SJCRH30 (cell line): ENCODE data around the gene RPS15. TPM values are rescaled to one million over a fixed set of nuclear protein-coding genes. Genes with fewer than 3 reads are reported as not detected.

Experiments used
- DNase-seq, 2 experiments: peaks; one replicate each; pipeline ENCODE4 v3.0.0-alpha.2; 2015 to 2020
- H3K27ac ChIP-seq: fragments of 250-450 bp; sonication (Bioruptor Pico); 2 replicates; pipeline ENCODE4 v1.5.1; 2020; ENCODE audit warnings: mild to moderate bottlenecking, moderate library complexity
- H3K27me3 ChIP-seq: fragments of 250-450 bp; sonication (Bioruptor Pico); 2 replicates; pipeline ENCODE4 v1.5.1; 2020; ENCODE audit warnings: mild to moderate bottlenecking, moderate library complexity
- H3K36me3 ChIP-seq: fragments of 250-450 bp; sonication (Bioruptor Pico); 2 replicates; pipeline ENCODE4 v1.5.1; 2020; ENCODE audit warnings: mild to moderate bottlenecking, moderate library complexity
- H3K4me1 ChIP-seq: fragments of 250-450 bp; sonication (Bioruptor Pico); 2 replicates; pipeline ENCODE4 v1.5.1; 2020; ENCODE audit warnings: mild to moderate bottlenecking, moderate library complexity
- H3K4me3 ChIP-seq: fragments of 250-450 bp; sonication (Bioruptor Pico); 2 replicates; pipeline ENCODE4 v1.5.1; 2020; ENCODE audit warnings: mild to moderate bottlenecking, moderate library complexity
- H3K9me3 ChIP-seq: fragments of 250-450 bp; sonication (Bioruptor Pico); replicated peaks from 2 replicates; pipeline ENCODE4 v1.5.1; 2020; ENCODE audit warnings: mild to moderate bottlenecking, moderate library complexity
- total RNA-seq: library from RNA; depleted of rRNA; stranded (reverse); fragments of >200 nt; shearing (Covaris generic); gene quantifications from 2 replicates; pipeline ENCODE4 v1.2.3, GENCODE V29; 2014

The RPS15 gene
- total RNA-seq, 1 experiment from 2014 or later, result 1,359 TPM

GRCh38 chr19:1445932-1446712 lies 7.9 kb downstream of the RPS15 start:
- DNase-seq, result no peak
- peaks cover 9% of the 10 kb centered on the region; the same call in 1 of the 2 replicates for H3K27me3 ChIP-seq
- no peak overlapping the region for H3K4me3 ChIP-seq
- no peaks in the 10 kb centered on the region for H3K4me1 ChIP-seq
- H3K27ac ChIP-seq, result no peak overlapping the region
- H3K36me3 ChIP-seq, result peaks cover 22% of the 10 kb centered on the region
- no peaks in the 10 kb centered on the region for H3K9me3 ChIP-seq

DNA sequence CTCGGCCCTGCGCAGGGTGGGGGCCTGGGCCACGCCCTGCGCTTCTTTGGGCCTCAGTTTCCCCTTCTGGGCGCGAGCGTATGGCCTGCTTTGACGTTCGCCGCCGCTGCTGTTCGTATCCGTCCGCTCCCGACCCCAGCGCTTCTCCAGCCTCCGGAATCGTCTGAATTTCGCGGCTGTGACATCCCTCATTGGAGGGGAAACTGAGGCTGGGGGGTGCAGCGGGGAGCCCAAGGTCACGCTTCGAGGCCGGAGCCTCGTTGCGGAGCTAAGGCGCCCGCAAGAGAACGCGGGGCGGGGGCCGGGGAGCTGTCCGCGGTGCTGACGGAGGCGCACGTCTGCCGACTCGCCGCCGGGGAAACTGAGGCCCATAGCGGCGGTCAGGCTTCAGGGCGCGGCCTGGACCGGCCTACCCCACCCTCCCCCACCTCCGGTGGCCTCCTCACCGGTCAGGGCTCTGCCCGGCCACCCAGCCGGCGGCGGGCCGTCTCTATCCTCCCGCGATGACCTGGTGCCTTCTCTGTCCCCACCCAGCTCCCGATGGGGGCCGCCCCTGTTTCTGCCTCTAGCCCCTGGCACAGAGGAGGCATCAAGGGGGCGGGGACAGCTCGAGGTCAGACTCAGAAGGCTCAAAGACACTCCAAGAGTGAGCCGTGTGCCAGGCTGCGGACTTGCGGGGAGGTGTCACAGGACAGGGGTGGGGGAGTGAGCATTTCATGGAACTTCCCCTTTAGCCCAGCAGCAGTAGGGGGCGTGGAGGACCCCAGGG lies 8.7 kb downstream of the RPS15 start:
- no peak for DNase-seq
- Histone ChIP-seq H3K27ac (no peak overlapping the region), H3K27me3 (peaks cover 15% of the 10 kb centered on the region), H3K4me1 (no peaks in the 10 kb centered on the region), H3K36me3 (peaks cover 16% of the 10 kb centered on the region), H3K4me3 (no peak overlapping the region), H3K9me3 (no peaks in the 10 kb centered on the region)

DNA sequence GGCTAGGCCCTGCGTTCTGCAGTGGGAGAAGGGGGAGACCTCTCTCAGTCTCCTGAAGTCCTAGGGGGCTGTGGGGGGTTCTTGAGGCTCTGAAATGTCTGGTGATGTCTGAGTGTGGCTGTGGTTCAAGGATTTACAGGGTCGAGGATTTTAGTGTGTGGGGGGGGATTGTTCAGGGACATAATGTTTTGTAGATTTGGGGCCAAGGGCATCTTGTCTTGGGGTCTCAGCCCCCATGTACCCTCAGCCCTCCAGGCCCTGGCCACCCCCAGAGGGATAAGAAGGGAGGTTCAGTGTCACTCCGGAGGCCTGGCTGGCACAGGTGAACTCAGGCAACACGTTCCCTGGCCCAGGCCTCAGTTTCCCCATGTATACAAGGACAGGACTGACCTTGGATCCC lies 9.3 kb downstream of the RPS15 start:
- DNase-seq, result no peak
- peaks cover 17% of the 10 kb centered on the region for H3K27me3 ChIP-seq
- H3K36me3 ChIP-seq, result peaks cover 10% of the 10 kb centered on the region
- no peaks in the 10 kb centered on the region for H3K9me3 ChIP-seq
- no peak overlapping the region for H3K4me3 ChIP-seq
- H3K4me1 ChIP-seq, result peaks cover 5% of the 10 kb centered on the region; the same call in 1 of the 2 replicates
- no peak overlapping the region for H3K27ac ChIP-seq

GRCh38 chr19:1447944-1448343 lies 9.7 kb downstream of the RPS15 start:
- peaks cover 9% of the 10 kb centered on the region; the same call in 1 of the 2 replicates for H3K4me1 ChIP-seq
- H3K27me3 ChIP-seq, result peaks cover 17% of the 10 kb centered on the region
- DNase-seq, result no peak
- peaks cover 5% of the 10 kb centered on the region for H3K36me3 ChIP-seq
- H3K4me3 ChIP-seq, result no peak overlapping the region
- no peak overlapping the region for H3K27ac ChIP-seq
- no peaks in the 10 kb centered on the region for H3K9me3 ChIP-seq

DNA sequence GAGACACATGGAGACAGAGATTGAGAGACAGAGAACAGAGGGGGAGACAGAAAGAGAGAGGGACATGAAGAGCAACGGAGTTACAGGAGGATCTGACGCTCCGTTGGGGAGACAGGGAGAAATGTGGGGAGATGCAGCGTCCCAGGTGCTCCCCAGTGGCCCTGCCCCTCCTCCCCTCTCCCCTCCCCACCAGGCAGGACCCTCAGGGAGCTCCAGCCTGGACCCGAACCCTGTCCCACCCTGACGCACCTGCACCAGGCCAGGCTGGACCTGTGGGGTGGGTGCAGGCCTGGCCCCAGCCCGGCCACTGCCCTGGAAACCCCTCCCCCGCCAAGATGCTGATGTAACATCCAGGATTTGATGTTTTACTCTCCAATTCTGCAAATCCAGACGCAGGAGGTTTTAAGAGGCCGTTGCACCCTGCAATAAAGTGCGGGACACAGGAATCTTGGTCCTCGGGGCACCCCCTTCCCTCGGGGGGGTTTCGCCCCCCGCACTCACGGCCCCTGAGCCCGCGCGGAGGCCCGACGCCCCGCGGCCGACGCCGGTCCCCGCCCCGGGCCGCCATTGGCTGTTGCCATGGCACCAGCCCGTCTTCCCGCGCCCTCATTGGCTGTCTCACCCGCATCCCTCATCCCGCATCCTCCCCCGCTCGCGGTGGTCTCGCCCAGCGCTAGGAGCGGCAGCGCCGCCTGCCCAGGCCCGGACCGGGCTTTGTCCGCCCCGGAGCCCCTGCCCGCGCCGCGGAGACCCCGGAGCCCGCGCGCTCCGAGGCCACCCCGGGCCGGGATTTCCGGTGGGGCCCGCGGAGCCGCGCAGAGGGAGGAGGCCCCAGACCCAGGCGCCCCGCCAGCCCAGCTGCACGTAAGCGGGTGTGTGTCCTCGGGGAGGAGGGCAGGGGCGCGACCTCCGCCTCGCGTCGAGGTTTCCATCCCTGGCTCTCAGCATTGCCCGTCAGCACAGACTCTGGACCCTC lies 11.6 kb downstream of the RPS15 start, which contains the start of gene APC2:
TSS of gene APC2 (plus strand) at position 655 of the 976 bp plus-strand sequence. CDS start 2,881 bp downstream, outside the sequence.
- peak within 1 kb of the TSS; percentile 36 for H3K4me3 ChIP-seq
- DNase-seq, result peak; percentile 74 to 75
- H3K36me3 ChIP-seq, result no peaks in the 10 kb centered on the region
- H3K27ac ChIP-seq, result no peak within 1 kb of the TSS
- peaks cover 17% of the 10 kb centered on the region for H3K27me3 ChIP-seq
- peaks cover 17% of the 10 kb centered on the region; the same call in 1 of the 2 replicates for H3K4me1 ChIP-seq
- H3K9me3 ChIP-seq, result no peaks in the 10 kb centered on the region

DNA sequence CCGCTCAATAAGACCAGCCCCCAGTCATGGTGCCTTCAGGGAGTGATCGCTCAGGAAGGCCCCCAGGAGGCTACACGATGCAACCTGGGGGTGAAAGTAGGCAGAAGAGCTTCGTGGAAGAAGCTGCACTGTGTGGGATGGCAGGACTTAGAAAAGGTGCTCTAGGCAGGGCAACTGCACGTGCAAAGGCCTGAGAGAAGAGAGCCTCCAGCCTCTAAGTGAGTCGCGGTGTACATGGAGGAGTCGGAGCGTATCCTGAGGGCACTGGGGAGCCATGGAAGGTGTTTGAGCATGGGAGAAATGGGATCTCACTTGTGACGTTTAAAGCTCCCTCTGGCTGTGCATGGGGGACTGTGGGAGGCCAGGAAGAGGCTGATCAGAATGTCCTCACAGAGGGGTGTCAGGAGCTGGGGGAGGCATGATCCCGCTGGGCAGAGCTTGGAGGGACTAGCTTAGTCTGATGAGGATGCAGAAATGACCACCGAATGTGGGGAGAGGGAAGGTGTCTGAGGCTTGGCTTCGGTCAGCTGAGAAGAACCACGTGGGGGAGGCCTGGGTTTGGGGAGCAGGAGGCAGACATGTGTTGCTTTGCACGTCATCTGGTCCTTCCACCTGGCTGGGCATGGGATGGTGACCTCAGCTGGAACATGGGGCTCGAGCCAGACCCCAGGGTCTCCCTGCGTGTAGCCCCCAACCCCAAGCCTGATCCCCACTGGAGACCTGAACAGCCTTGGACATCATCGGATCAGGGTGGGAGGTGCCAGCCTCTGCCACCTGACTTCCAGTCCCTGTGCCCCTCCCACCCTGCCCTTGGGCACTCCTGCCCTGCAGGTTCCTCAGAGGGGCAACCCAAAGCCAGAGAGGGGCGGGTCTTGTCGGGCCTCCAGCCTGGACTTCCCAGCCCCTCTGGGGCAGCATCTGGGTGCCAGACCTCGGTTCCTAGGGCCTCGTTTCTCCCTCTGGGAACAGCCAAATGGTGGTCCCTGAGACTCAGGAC lies 12.8 kb downstream of the RPS15 start:
- Histone ChIP-seq H3K9me3 (no peaks in the 10 kb centered on the region), H3K27me3 (peaks cover 17% of the 10 kb centered on the region), H3K36me3 (no peaks in the 10 kb centered on the region), H3K27ac (no peak overlapping the region), H3K4me1 (peaks cover 17% of the 10 kb centered on the region; the same call in 1 of the 2 replicates), H3K4me3 (no peak overlapping the region)
- DNase-seq, result no peak

DNA sequence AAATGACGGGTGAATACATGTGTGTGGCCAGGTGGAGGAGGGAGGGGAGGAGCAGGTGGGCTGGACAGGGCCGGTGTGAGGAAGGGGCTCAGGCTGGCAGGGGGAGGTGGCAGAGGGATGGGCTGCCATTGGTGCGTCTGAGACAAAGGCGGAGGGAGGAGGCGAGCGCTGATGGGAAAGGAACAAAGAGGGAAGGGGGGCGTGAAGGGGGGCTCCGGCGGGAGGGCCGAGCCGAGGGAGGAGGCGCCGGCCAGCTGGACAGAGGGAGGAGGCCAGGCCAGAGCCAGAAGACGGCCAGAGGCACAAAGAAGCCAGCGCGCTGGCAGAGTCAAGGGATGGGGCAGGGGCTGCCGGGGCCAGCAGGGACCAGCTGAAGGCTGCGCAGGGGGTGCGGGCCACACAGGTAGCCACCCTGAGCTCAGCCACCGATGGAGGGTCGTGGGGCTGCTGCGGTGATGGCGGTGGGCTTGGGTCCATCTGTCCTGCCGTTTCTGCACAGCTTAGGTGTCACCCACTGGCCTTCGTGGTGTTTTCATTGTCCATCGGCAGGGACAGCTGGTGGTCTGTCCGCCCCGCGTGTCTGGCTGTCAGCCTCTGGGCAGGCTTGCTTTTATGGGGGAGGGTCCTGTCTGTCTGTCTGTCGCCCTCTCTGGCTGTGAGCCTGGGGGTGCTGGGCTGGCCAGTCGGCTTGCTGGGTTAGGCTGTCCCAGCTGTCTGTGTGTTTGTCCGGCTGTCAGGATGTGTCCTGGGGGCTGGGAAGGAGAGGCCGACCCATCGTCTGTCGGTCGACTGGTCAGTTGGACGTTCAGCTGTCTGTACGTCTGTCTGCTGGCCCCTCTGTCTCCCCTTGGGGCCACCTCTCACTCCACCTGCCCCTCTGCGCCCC lies 14.0 kb downstream of the RPS15 start:
- H3K4me1 ChIP-seq, result peaks cover 17% of the 10 kb centered on the region; the same call in 1 of the 2 replicates
- no peaks in the 10 kb centered on the region for H3K9me3 ChIP-seq
- H3K27me3 ChIP-seq, result peaks cover 17% of the 10 kb centered on the region
- no peak for DNase-seq
- no peak overlapping the region; the same call in 1 of the 2 replicates for H3K4me3 ChIP-seq
- H3K36me3 ChIP-seq, result no peaks in the 10 kb centered on the region
- H3K27ac ChIP-seq, result no peak overlapping the region

GRCh38 chr19:1452802-1453524 lies 14.8 kb downstream of the RPS15 start:
- H3K4me3 ChIP-seq, result peak overlapping the region; percentile 42
- H3K27me3 ChIP-seq, result peaks cover 17% of the 10 kb centered on the region
- no peaks in the 10 kb centered on the region for H3K36me3 ChIP-seq
- DNase-seq, result peak; percentile 57
- H3K9me3 ChIP-seq, result no peaks in the 10 kb centered on the region
- H3K4me1 ChIP-seq, result peaks cover 17% of the 10 kb centered on the region; the same call in 1 of the 2 replicates
- H3K27ac ChIP-seq, result no peak overlapping the region; the same call in 1 of the 2 replicates

- no peaks in the 10 kb centered on the region for H3K36me3 ChIP-seq
- peaks cover 17% of the 10 kb centered on the region for H3K27me3 ChIP-seq
- no peaks in the 10 kb centered on the region for H3K9me3 ChIP-seq
- peak; percentile 90 to 91 for DNase-seq
- peaks cover 17% of the 10 kb centered on the region; the same call in 1 of the 2 replicates for H3K4me1 ChIP-seq
- no peak overlapping the region; the same call in 1 of the 2 replicates for H3K27ac ChIP-seq
- peak overlapping the region; percentile 42 for H3K4me3 ChIP-seq
Measured at GRCh38 chr19:1453525-1454364, 15.5 kb downstream of the RPS15 start.

- Histone ChIP-seq H3K27me3 (peaks cover 17% of the 10 kb centered on the region), H3K4me1 (peaks cover 17% of the 10 kb centered on the region; the same call in 1 of the 2 replicates), H3K9me3 (no peaks in the 10 kb centered on the region), H3K4me3 (no peak overlapping the region), H3K27ac (no peak overlapping the region), H3K36me3 (no peaks in the 10 kb centered on the region)
- no peak for DNase-seq
Measured at GRCh38 chr19:1455002-1455335, 16.8 kb downstream of the RPS15 start.

GRCh38 chr19:1455336-1456120 lies 17.3 kb downstream of the RPS15 start:
- peak; percentile 73 to 78 for DNase-seq

More at GRCh38 chr19:1455336-1456120, 17.3 kb downstream of the RPS15 start:
- Histone ChIP-seq H3K27ac (no peak overlapping the region), H3K36me3 (no peaks in the 10 kb centered on the region), H3K4me1 (peaks cover 17% of the 10 kb centered on the region; the same call in 1 of the 2 replicates), H3K9me3 (no peaks in the 10 kb centered on the region), H3K4me3 (no peak overlapping the region), H3K27me3 (peaks cover 14% of the 10 kb centered on the region)
